Fibroblast of skin of back (primary cell): Measurements from ENCODE around the gene MNAT1.
"Not testable (repeated sequence)": the region's sequence is repeated elsewhere in the genome, so short reads cannot be mapped to it uniquely, and the experiment has no call there.

ENCODE experiments used
- DNase-seq: peaks from one replicate; pipeline ENCODE4 v3.0.0-alpha.2; 2013

Gene MNAT1

GRCh38 chr14:60738843-60739508 lies 4.4 kb downstream of the MNAT1 start:
- DNase-seq = no peak

- DNase-seq = no peak
These were observed 10.0 kb downstream of the MNAT1 start for GRCh38 chr14:60744566-60744965.

GRCh38 chr14:60753264-60754119 lies 18.9 kb downstream of the MNAT1 start:
- DNase-seq = no peak

GRCh38 chr14:60756847-60757246 lies 22.3 kb downstream of the MNAT1 start:
- DNase-seq = peak; percentile 12

GRCh38 chr14:60757567-60758002 lies 23.0 kb downstream of the MNAT1 start:
- DNase-seq = peak; percentile 61

GRCh38 chr14:60758885-60759284 lies 24.3 kb downstream of the MNAT1 start:
- DNase-seq = no peak

- no peak for DNase-seq
These were observed 25.6 kb downstream of the MNAT1 start for GRCh38 chr14:60760209-60760608.

GRCh38 chr14:60760644-60761364 lies 26.2 kb downstream of the MNAT1 start:
- no peak for DNase-seq

GRCh38 chr14:60768602-60769001 lies 34.0 kb downstream of the MNAT1 start:
- peak; percentile 5 for DNase-seq

GRCh38 chr14:60771117-60771516 lies 36.6 kb downstream of the MNAT1 start:
- DNase-seq = no peak

GRCh38 chr14:60773558-60773957 lies 39.0 kb downstream of the MNAT1 start:
- DNase-seq = no peak

- peak; percentile 90 for DNase-seq
These were observed 40.7 kb downstream of the MNAT1 start for GRCh38 chr14:60775296-60775695.

- DNase-seq = peak; percentile 96
These were observed 43.5 kb downstream of the MNAT1 start for GRCh38 chr14:60777856-60778578.

GRCh38 chr14:60779745-60780514 lies 45.4 kb downstream of the MNAT1 start:
- not testable (repeated sequence) for DNase-seq

GRCh38 chr14:60780558-60780957 lies 46.0 kb downstream of the MNAT1 start:
- DNase-seq = not testable (repeated sequence)

- no peak for DNase-seq
These were observed 52.3 kb downstream of the MNAT1 start for GRCh38 chr14:60786905-60787304.

- peak; percentile 25 for DNase-seq
These were observed 55.1 kb downstream of the MNAT1 start for GRCh38 chr14:60789656-60790055.

GRCh38 chr14:60790850-60791249 lies 56.3 kb downstream of the MNAT1 start:
- DNase-seq = no peak

GRCh38 chr14:60796434-60796833 lies 61.9 kb downstream of the MNAT1 start:
- DNase-seq = no peak

- DNase-seq = no peak
These were observed 65.8 kb downstream of the MNAT1 start for GRCh38 chr14:60800409-60800808.

- no peak for DNase-seq
These were observed 69.3 kb downstream of the MNAT1 start for GRCh38 chr14:60803871-60804270.
